Endothelial cell of umbilical vein (primary cell): ENCODE measurements around the gene ADORA2B. TPM values are rescaled to one million over a fixed set of nuclear protein-coding genes. Genes with fewer than 3 reads are reported as not detected.

Experiments
- BruUV-seq: library from RNA; stranded (reverse); fragments of 400-500 nt; replicated peaks from 2 replicates; lab custom pipeline; 2021; lab: Mats Ljungman, UMichigan
- CTCF ChIA-PET: fragments of 300-600, 350-600 bp; sonication (Branson Sonifier 250); formaldehyde crosslinking; loops from one replicate; lab custom pipeline; 2021; ENCODE audit warnings: antibody characterized with exemption, inconsistent platforms; lab: Charles Lee
- POLR2A ChIA-PET: fragments of 300-600, 350-600 bp; sonication (Branson Sonifier 250); formaldehyde crosslinking; loops from one replicate; lab custom pipeline; 2021; ENCODE audit warnings: antibody characterized with exemption, inconsistent platforms; lab: Charles Lee
- DNase-seq: peaks from one replicate; pipeline ENCODE4 v3.0.0-alpha.2; 2011; ENCODE audit warnings: low read depth, low spot score
- FAIRE-seq: peaks from 2 replicates; lab custom pipeline; 2011; peaks lifted over from hg19 to GRCh38; lab: Jason Lieb, UNC
- H2AFZ ChIP-seq: 2 replicates; pipeline ENCODE4 v1.6.0; 2012; ENCODE audit warnings: low read depth, low read length, control low read depth, inconsistent platforms
- H3K27ac ChIP-seq: 2 replicates; pipeline ENCODE4 v1.5.1; 2011; ENCODE audit warnings: low read depth, mild to moderate bottlenecking, control low read depth, low read length, moderate library complexity; ENCODE audit not compliant: insufficient read depth
- H3K27me3 ChIP-seq, 2 experiments: 2 replicates each; pipeline versions ENCODE4 v1.6.0 to v1.6.1; 2011; ENCODE audit warnings: low read length in 2 of 2, mixed read lengths in 1 of 2; ENCODE audit not compliant: control insufficient read depth in 2 of 2, insufficient read depth in 2 of 2
- H3K36me3 ChIP-seq, 2 experiments: 2 replicates in 1 of 2; 3 replicates in 1 of 2; pipeline ENCODE4 v1.5.1; 2011; ENCODE audit warnings: low read length in 2 of 2, mild to moderate bottlenecking in 1 of 2, moderate library complexity in 1 of 2; ENCODE audit not compliant: control insufficient read depth in 2 of 2, insufficient read depth in 2 of 2; ENCODE audit errors: extremely low read depth in 1 of 2
- H3K4me1 ChIP-seq: 3 replicates; pipeline ENCODE4 v1.5.1; 2011; ENCODE audit warnings: mild to moderate bottlenecking, low read length; ENCODE audit not compliant: control insufficient read depth, insufficient read depth; ENCODE audit errors: extremely low read depth
- H3K4me2 ChIP-seq: 2 replicates; pipeline ENCODE4 v1.6.1; 2011; ENCODE audit warnings: low read length, control low read depth, mixed read lengths; ENCODE audit not compliant: insufficient read depth
- H3K4me3 ChIP-seq, 3 experiments: fragments of 200-600 bp in 1 of 3; sonication (generic), shearing (Covaris generic) in 1 of 3; replicated peaks in 1 of 3; 2 replicates each; pipeline ENCODE4 v1.5.1; 2011 to 2016; ENCODE audit warnings: control low read depth in 3 of 3, low read length in 3 of 3, mild to moderate bottlenecking in 2 of 3, inconsistent platforms in 1 of 3, low read depth in 1 of 3, moderate library complexity in 1 of 3; ENCODE audit not compliant: insufficient read depth in 1 of 3
- H3K79me2 ChIP-seq: 2 replicates; pipeline ENCODE4 v1.6.0; 2012; ENCODE audit warnings: low read length, inconsistent platforms; ENCODE audit not compliant: control insufficient read depth, insufficient read depth
- H3K9ac ChIP-seq: replicated peaks from 2 replicates; pipeline ENCODE3; 2011; ENCODE audit warnings: low read length, control low read depth; ENCODE audit not compliant: insufficient read depth; ENCODE audit errors: extremely low read depth
- H3K9me1 ChIP-seq: replicated peaks from 3 replicates; pipeline ENCODE4 v1.6.0; 2011; ENCODE audit warnings: mild to moderate bottlenecking, low read length; ENCODE audit not compliant: control insufficient read depth, insufficient read depth; ENCODE audit errors: extremely low read depth
- H3K9me3 ChIP-seq: replicated peaks from 2 replicates; pipeline ENCODE4 v1.5.1; 2012; ENCODE audit warnings: low read length, inconsistent platforms; ENCODE audit not compliant: control insufficient read depth, insufficient read depth
- H4K20me1 ChIP-seq: replicated peaks from 2 replicates; pipeline ENCODE3; 2011; ENCODE audit warnings: mild to moderate bottlenecking, low read length; ENCODE audit not compliant: control insufficient read depth, insufficient read depth; ENCODE audit errors: extremely low read depth
- EZH2 ChIP-seq: IDR thresholded peaks from 2 replicates; pipeline ENCODE4 v1.6.1; 2012; ENCODE audit warnings: borderline replicate concordance, low read depth, mild to moderate bottlenecking, moderate library complexity, low read length, inconsistent platforms; ENCODE audit not compliant: severe bottlenecking
- FOS ChIP-seq: IDR thresholded peaks from 2 replicates; pipeline ENCODE4 v1.6.1; 2011; ENCODE audit warnings: mild to moderate bottlenecking, low read length, moderate library complexity, borderline replicate concordance; ENCODE audit not compliant: insufficient read depth
- GATA2 ChIP-seq: IDR thresholded peaks from 2 replicates; pipeline ENCODE4 v1.7.0; 2011; ENCODE audit warnings: low read depth, mild to moderate bottlenecking, moderate library complexity, mixed read lengths, low read length; ENCODE audit not compliant: insufficient read length, insufficient read depth
- JUN ChIP-seq: IDR thresholded peaks from 2 replicates; pipeline ENCODE4 v1.6.1; 2011; ENCODE audit warnings: borderline replicate concordance, low read depth; ENCODE audit not compliant: insufficient read length, insufficient read depth
- MYC ChIP-seq: IDR thresholded peaks from one replicate; pipeline ENCODE4 v1.6.1; 2011; ENCODE audit warnings: mild to moderate bottlenecking, low read depth, low read length
- POLR2A ChIP-seq: IDR thresholded peaks from 2 replicates; pipeline ENCODE4 v1.6.1; 2012; ENCODE audit warnings: low read depth, mild to moderate bottlenecking, control low read depth, low read length
- POLR2AphosphoS5 ChIP-seq: IDR thresholded peaks from 2 replicates; pipeline ENCODE4 v1.6.1; 2012; ENCODE audit warnings: low read depth, mild to moderate bottlenecking, control low read depth, low read length, moderate library complexity; ENCODE audit not compliant: insufficient read depth
- dilution Hi-C: fragments of 300-500 bp; cut with MboI; formaldehyde crosslinking; loops from one replicate; pipeline ENCODE4 v1.15.0; 2019; ENCODE audit warnings: low sequenced_read_pairs; ENCODE audit not compliant: extremely low pct_ligation_motif_present
- intact Hi-C: fragments of 100-400 bp; cut with micrococcal nuclease; formaldehyde crosslinking; loops from one replicate; pipeline ENCODE4 v1.10.0; 2022
- polyA plus RNA-seq, 4 experiments: library from polyadenylated mRNA; depleted of rRNA in 3 of 4; stranded (reverse) in 3 of 4; unstranded in 1 of 4; fragments of >200 nt; gene quantifications; 2 replicates each; pipeline versions ENCODE4 v1.2.1 to v1.2.3, GENCODE V29; 2011 to 2012; ENCODE audit warnings: missing spikeins in 1 of 4
- total RNA-seq: library from RNA; stranded (reverse); gene quantifications from 2 replicates; pipeline ENCODE4 v1.2.3, GENCODE V29; 2021
- TF ChIP-seq, protein P1 (sequence below), 2 donors: IDR thresholded peaks; 1 replicate in 1 of 2; 2 replicates in 1 of 2; pipeline ENCODE4 v1.5.1; 2011; ENCODE audit warnings: low read length in 2 of 2, mild to moderate bottlenecking in 2 of 2, moderate library complexity in 2 of 2, control low read depth in 1 of 2, inconsistent platforms in 1 of 2, low read depth in 1 of 2; ENCODE audit not compliant: insufficient read depth in 1 of 2; ENCODE audit errors: extremely low read depth in 1 of 2
- TF ChIP-seq, protein P2 (sequence below): IDR thresholded peaks from 2 replicates; pipeline ENCODE4 v1.6.1; 2011; ENCODE audit not compliant: insufficient read depth, insufficient read length

The ADORA2B gene
- total and polyA plus RNA-seq, 2 donors (not counting 3 experiments of a cell fraction or from before 2014, with no cell fraction given), result 8.8 to 9.8 TPM

DNA sequence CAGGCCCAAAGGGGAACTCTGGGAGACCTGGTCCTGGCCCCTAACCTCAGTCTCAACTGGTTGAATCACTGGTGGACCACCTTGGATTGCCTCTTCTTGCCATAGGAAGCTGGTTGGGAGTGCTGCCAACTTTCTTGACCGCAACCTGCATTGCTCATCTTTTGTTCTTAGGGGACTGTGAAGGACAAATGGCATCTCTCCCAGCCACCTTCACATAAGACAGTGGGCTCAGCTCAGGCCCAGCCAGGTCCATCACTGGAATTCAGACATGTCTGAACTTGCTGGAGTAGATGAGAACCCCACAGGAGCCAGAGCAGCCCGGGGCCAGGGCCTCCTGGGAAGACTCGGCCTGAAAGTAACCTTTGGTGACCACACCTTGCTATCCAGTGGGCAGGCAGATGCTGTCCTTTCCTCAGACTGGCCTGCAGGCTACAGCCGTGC, 18.8 kb downstream of the ADORA2B start:
- no peak overlapping the region for H3K4me3 ChIP-seq
- TF ChIP-seq GATA2 (no peak), JUN (no peak), POLR2A (no peak), MYC (no peak), EZH2 (no peak), POLR2AphosphoS5 (no peak)
- no peak overlapping the region for H3K4me2 ChIP-seq
- peaks cover 33% of the 10 kb centered on the region for H3K79me2 ChIP-seq
- no peaks in the 10 kb centered on the region for H3K36me3 ChIP-seq
- ChIA-PET CTCF (interaction anchor here (1.0 kb wide), 1 partner anchor 18 kb away, joined by 3 read pairs; the partner anchor contains the start of gene ADORA2B), POLR2A (no interaction called here)
- no peaks in the 10 kb centered on the region for H4K20me1 ChIP-seq
- DNase-seq, result peak; percentile 44
- dilution Hi-C loops (no loop called here), intact Hi-C loops (no loop called here)
- H3K4me1 ChIP-seq, result peaks cover 42% of the 10 kb centered on the region
- H3K27me3 ChIP-seq, result no peaks in the 10 kb centered on the region
- no peaks in the 10 kb centered on the region for H3K9me3 ChIP-seq
- no TSS peak for BruUV-seq
- no peaks in the 10 kb centered on the region for H3K9me1 ChIP-seq
- no peak overlapping the region for H2AFZ ChIP-seq
- peak; percentile 62 for FAIRE-seq
- peak overlapping the region; percentile 47 for H3K27ac ChIP-seq
- H3K9ac ChIP-seq, result no peak overlapping the region

DNA sequence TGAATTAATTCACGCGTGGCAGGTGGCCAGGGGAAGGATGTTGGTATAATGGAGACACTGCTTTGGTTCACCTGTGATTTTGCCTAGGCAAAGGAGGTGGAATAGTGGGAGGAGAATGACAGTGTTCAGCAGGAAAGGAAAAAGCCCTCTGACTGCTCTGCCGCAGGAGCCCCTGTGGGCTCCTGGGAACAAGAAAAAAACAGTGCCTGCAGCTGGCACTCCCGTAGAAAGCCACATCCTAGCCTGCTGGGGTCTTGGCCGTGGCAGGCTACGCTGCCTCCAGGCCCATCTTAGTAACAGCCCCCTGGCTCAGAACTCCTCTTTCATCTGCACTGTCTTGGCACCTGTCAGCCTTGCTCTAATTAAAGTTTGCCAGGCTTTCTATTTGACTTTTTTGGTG, 20.6 kb downstream of the ADORA2B start:
- no peaks in the 10 kb centered on the region for H4K20me1 ChIP-seq
- no peaks in the 10 kb centered on the region for H3K9me1 ChIP-seq
- ChIA-PET CTCF (interaction anchor here (0.7 to 2.6 kb wide), 4 partner anchors 10 to 20 kb away, joined by 3 to 22 read pairs (median 4); partner anchors contain the start of gene ADORA2B), POLR2A (no interaction called here)
- H3K27ac ChIP-seq, result peak overlapping the region; percentile 73
- H3K79me2 ChIP-seq, result peaks cover 38% of the 10 kb centered on the region
- no peak for DNase-seq
- no peak overlapping the region for H3K4me2 ChIP-seq
- H3K4me1 ChIP-seq, result peaks cover 31% of the 10 kb centered on the region
- TF ChIP-seq, protein P1, sequence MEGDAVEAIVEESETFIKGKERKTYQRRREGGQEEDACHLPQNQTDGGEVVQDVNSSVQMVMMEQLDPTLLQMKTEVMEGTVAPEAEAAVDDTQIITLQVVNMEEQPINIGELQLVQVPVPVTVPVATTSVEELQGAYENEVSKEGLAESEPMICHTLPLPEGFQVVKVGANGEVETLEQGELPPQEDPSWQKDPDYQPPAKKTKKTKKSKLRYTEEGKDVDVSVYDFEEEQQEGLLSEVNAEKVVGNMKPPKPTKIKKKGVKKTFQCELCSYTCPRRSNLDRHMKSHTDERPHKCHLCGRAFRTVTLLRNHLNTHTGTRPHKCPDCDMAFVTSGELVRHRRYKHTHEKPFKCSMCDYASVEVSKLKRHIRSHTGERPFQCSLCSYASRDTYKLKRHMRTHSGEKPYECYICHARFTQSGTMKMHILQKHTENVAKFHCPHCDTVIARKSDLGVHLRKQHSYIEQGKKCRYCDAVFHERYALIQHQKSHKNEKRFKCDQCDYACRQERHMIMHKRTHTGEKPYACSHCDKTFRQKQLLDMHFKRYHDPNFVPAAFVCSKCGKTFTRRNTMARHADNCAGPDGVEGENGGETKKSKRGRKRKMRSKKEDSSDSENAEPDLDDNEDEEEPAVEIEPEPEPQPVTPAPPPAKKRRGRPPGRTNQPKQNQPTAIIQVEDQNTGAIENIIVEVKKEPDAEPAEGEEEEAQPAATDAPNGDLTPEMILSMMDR (IDR thresholded peaks at IDR 0.05; ENCODE audit: extremely low read depth in 1 of 2, insufficient read depth in 1 of 2, low read depth in 1 of 2, low read length in 2 of 2), result no peak
- TF ChIP-seq, protein P2, sequence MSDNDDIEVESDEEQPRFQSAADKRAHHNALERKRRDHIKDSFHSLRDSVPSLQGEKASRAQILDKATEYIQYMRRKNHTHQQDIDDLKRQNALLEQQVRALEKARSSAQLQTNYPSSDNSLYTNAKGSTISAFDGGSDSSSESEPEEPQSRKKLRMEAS, result no peak
- TF ChIP-seq JUN (no peak), GATA2 (no peak), POLR2AphosphoS5 (no peak), EZH2 (no peak), POLR2A (no peak), MYC (no peak), FOS (no peak)
- H3K9me3 ChIP-seq, result no peaks in the 10 kb centered on the region
- intact Hi-C loops, result no loop called here
- H3K27me3 ChIP-seq, result no peaks in the 10 kb centered on the region
- H2AFZ ChIP-seq, result no peak overlapping the region
- dilution Hi-C loops, result no loop called here
- no peak overlapping the region for H3K4me3 ChIP-seq
- H3K9ac ChIP-seq, result no peak overlapping the region
- BruUV-seq, result no TSS peak
- no peak for FAIRE-seq
- H3K36me3 ChIP-seq, result no peaks in the 10 kb centered on the region
